ENCODE data around the gene LCLAT1. TPM values are rescaled to one million over a fixed set of nuclear protein-coding genes. Genes with fewer than 3 reads are reported as not detected.

LCLAT1 gene
- polyA plus RNA-seq, 1 of the 3 experiments (the other 2 are of a cell fraction) = 6.9 TPM

DNA sequence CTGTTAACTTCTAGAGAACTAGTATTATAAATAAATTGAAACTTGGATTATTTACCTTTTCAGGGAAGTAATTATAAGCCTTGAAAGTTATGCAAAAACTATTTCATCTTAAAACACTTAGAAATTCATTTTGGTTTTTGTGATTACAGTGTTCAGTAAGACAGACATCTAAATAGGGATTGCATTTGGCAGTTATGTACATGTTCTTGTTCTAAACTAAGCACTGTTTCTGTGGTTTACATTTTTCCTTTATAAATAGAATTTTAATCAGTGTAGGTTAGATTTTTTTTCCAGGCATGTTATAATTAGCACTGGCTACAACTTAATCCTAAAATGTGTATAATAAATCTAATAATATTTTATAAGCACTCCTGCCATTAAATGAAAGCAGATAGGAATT is 35.0 kb downstream of the LCLAT1 start (continued):
- TF ChIP-seq, protein P1, sequence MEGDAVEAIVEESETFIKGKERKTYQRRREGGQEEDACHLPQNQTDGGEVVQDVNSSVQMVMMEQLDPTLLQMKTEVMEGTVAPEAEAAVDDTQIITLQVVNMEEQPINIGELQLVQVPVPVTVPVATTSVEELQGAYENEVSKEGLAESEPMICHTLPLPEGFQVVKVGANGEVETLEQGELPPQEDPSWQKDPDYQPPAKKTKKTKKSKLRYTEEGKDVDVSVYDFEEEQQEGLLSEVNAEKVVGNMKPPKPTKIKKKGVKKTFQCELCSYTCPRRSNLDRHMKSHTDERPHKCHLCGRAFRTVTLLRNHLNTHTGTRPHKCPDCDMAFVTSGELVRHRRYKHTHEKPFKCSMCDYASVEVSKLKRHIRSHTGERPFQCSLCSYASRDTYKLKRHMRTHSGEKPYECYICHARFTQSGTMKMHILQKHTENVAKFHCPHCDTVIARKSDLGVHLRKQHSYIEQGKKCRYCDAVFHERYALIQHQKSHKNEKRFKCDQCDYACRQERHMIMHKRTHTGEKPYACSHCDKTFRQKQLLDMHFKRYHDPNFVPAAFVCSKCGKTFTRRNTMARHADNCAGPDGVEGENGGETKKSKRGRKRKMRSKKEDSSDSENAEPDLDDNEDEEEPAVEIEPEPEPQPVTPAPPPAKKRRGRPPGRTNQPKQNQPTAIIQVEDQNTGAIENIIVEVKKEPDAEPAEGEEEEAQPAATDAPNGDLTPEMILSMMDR (IDR thresholded peaks at IDR 0.05) = no peak
- TF ChIP-seq GATA2 (CRISPR knock-in tag; IDR thresholded peaks at IDR 0.05) = no peak

DNA sequence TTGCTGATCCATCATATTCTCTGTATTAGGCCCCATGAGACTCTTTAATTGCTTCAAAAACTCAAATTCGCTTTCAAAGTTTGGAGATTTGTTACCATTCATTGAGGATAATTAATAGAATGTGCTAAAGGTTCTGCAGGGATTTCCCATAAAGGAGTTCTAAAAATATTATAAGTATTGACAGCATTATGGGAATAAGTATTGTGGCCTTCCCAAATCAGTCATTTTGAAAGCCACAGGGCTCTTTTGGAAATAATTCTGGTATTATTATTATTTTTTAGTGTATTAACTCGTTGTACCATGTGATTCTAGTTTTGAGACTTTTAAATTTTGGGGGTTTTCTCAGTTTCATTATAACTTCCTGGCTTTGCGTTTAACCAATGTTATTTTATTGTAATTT is 37.1 kb downstream of the LCLAT1 start:
- POLR2A ChIA-PET = no interaction called here
- no peak for TF ChIP-seq POLR2AphosphoS5 (IDR thresholded peaks at IDR 0.05; ENCODE audit: low read depth, low read length)
- TF ChIP-seq, protein P2, sequence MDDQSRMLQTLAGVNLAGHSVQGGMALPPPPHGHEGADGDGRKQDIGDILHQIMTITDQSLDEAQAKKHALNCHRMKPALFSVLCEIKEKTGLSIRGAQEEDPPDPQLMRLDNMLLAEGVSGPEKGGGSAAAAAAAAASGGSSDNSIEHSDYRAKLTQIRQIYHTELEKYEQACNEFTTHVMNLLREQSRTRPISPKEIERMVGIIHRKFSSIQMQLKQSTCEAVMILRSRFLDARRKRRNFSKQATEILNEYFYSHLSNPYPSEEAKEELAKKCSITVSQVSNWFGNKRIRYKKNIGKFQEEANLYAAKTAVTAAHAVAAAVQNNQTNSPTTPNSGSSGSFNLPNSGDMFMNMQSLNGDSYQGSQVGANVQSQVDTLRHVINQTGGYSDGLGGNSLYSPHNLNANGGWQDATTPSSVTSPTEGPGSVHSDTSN (IDR thresholded peaks at IDR 0.05) = no peak
- TF ChIP-seq GABPA (IDR thresholded peaks at IDR 0.05; ENCODE audit: low read depth) = no peak
- TF ChIP-seq EP300 (IDR thresholded peaks at IDR 0.05; ENCODE audit: borderline replicate concordance in 1 of 2, low read depth in 1 of 2, low read length in 1 of 2) = no peak
- TF ChIP-seq ELF1 (IDR thresholded peaks at IDR 0.05) = no peak
- TF ChIP-seq JUND (IDR thresholded peaks at IDR 0.05) = no peak
- no peak for TF ChIP-seq YY1 (IDR thresholded peaks at IDR 0.05; ENCODE audit: low read depth)
- TF ChIP-seq MEF2A (IDR thresholded peaks at IDR 0.05; ENCODE audit: borderline replicate concordance, low read depth) = no peak
- TF ChIP-seq FOXM1 (IDR thresholded peaks at IDR 0.05; ENCODE audit: low read depth) = no peak
- no peak for TF ChIP-seq NRF1 (IDR thresholded peaks at IDR 0.05; ENCODE audit: low read depth, low read length)
- TF ChIP-seq FOSL2 (IDR thresholded peaks at IDR 0.05; ENCODE audit: borderline replicate concordance, low read depth) = no peak
- no peak for TF ChIP-seq NFIC (IDR thresholded peaks at IDR 0.05; ENCODE audit: borderline replicate concordance)
- TF ChIP-seq EZH2phosphoT487 (IDR thresholded peaks at IDR 0.05; ENCODE audit: borderline replicate concordance, low read depth) = no peak
- no peak for TF ChIP-seq CHD2 (IDR thresholded peaks at IDR 0.05; ENCODE audit: low read length, partially characterized antibody)
- TF ChIP-seq, protein P3, sequence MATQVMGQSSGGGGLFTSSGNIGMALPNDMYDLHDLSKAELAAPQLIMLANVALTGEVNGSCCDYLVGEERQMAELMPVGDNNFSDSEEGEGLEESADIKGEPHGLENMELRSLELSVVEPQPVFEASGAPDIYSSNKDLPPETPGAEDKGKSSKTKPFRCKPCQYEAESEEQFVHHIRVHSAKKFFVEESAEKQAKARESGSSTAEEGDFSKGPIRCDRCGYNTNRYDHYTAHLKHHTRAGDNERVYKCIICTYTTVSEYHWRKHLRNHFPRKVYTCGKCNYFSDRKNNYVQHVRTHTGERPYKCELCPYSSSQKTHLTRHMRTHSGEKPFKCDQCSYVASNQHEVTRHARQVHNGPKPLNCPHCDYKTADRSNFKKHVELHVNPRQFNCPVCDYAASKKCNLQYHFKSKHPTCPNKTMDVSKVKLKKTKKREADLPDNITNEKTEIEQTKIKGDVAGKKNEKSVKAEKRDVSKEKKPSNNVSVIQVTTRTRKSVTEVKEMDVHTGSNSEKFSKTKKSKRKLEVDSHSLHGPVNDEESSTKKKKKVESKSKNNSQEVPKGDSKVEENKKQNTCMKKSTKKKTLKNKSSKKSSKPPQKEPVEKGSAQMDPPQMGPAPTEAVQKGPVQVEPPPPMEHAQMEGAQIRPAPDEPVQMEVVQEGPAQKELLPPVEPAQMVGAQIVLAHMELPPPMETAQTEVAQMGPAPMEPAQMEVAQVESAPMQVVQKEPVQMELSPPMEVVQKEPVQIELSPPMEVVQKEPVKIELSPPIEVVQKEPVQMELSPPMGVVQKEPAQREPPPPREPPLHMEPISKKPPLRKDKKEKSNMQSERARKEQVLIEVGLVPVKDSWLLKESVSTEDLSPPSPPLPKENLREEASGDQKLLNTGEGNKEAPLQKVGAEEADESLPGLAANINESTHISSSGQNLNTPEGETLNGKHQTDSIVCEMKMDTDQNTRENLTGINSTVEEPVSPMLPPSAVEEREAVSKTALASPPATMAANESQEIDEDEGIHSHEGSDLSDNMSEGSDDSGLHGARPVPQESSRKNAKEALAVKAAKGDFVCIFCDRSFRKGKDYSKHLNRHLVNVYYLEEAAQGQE (IDR thresholded peaks at IDR 0.05; ENCODE audit: low read depth, low read length) = no peak
- TF ChIP-seq RXRA (IDR thresholded peaks at IDR 0.05; ENCODE audit: borderline replicate concordance, low read depth) = no peak
- CTCF ChIA-PET = interaction anchor here (0.6 kb wide), 2 partner anchors 34 to 156 kb away, joined by 3 read pairs; no protein-coding TSS in a partner anchor
- H3K27me3 ChIP-seq (ENCODE audit: insufficient read depth) = no peaks in the 10 kb centered on the region
- peaks cover 5% of the 10 kb centered on the region; the same call in 1 of the 2 replicates for H3K79me2 ChIP-seq (ENCODE audit: insufficient read depth)
- H3K27ac ChIP-seq (ENCODE audit: low read depth in 2 of 2, low read length in 1 of 2) = peak overlapping the region in 1 of 2 experiments; percentile 74; a peak in 2 of 4 replicates
- H3K4me1 ChIP-seq (ENCODE audit: control insufficient read depth in 1 of 2, insufficient read depth in 2 of 2, low read depth in 1 of 2, low read length in 1 of 2) = peaks cover 19 to 20% of the 10 kb centered on the region in 2 experiments; a peak in 3 of 4 replicates
- H2AFZ ChIP-seq (ENCODE audit: low read depth) = no peak overlapping the region
- H3K9ac ChIP-seq = no peak overlapping the region
- H3F3A ChIP-seq (replicated peaks; ENCODE audit: insufficient read depth) = peaks cover 4% of the 10 kb centered on the region
- peaks cover 0 to 9% of the 10 kb centered on the region in 2 experiments for H3K36me3 ChIP-seq (replicated peaks in 1 of 2; ENCODE audit: control insufficient read depth in 1 of 2, insufficient read depth in 2 of 2, low read length in 1 of 2)
- H3K9me2 ChIP-seq = no peaks in the 10 kb centered on the region
- no peaks in the 10 kb centered on the region for H4K20me1 ChIP-seq (ENCODE audit: insufficient read depth)
- no peaks in the 10 kb centered on the region for H3K9me3 ChIP-seq
- DNase-seq = no peak
- H3K4me3 ChIP-seq (ENCODE audit: low read depth in 2 of 2, low read length in 1 of 2) = no peak overlapping the region
- H3K4me2 ChIP-seq = no peak overlapping the region
- WGBS (ENCODE audit: low lambda C conversion rate) = 93% methylated on average over 3 of the region's 3 CpGs
